Endothelial cell of umbilical vein (primary cell): ENCODE data around the gene KCNQ5. TPM values are rescaled to one million over a fixed set of nuclear protein-coding genes. Genes with fewer than 3 reads are reported as not detected.

Experiments used
- BruUV-seq: library from RNA; stranded (reverse); fragments of 400-500 nt; replicated peaks from 2 replicates; lab custom pipeline; 2021; lab: Mats Ljungman, UMichigan
- CTCF ChIA-PET: fragments of 300-600, 350-600 bp; sonication (Branson Sonifier 250); formaldehyde crosslinking; loops from one replicate; lab custom pipeline; 2021; ENCODE audit warnings: antibody characterized with exemption, inconsistent platforms; lab: Charles Lee
- POLR2A ChIA-PET: fragments of 300-600, 350-600 bp; sonication (Branson Sonifier 250); formaldehyde crosslinking; loops from one replicate; lab custom pipeline; 2021; ENCODE audit warnings: antibody characterized with exemption, inconsistent platforms; lab: Charles Lee
- DNase-seq: peaks from one replicate; pipeline ENCODE4 v3.0.0-alpha.2; 2011; ENCODE audit warnings: low read depth, low spot score
- FAIRE-seq: peaks from 2 replicates; lab custom pipeline; 2011; peaks lifted over from hg19 to GRCh38; lab: Jason Lieb, UNC
- H2AFZ ChIP-seq: 2 replicates; pipeline ENCODE4 v1.6.0; 2012; ENCODE audit warnings: low read depth, low read length, control low read depth, inconsistent platforms
- H3K27ac ChIP-seq: 2 replicates; pipeline ENCODE4 v1.5.1; 2011; ENCODE audit warnings: low read depth, mild to moderate bottlenecking, control low read depth, low read length, moderate library complexity; ENCODE audit not compliant: insufficient read depth
- H3K27me3 ChIP-seq, 2 experiments: 2 replicates each; pipeline versions ENCODE4 v1.6.0 to v1.6.1; 2011; ENCODE audit warnings: low read length in 2 of 2, mixed read lengths in 1 of 2; ENCODE audit not compliant: control insufficient read depth in 2 of 2, insufficient read depth in 2 of 2
- H3K36me3 ChIP-seq, 2 experiments: 2 replicates in 1 of 2; 3 replicates in 1 of 2; pipeline ENCODE4 v1.5.1; 2011; ENCODE audit warnings: low read length in 2 of 2, mild to moderate bottlenecking in 1 of 2, moderate library complexity in 1 of 2; ENCODE audit not compliant: control insufficient read depth in 2 of 2, insufficient read depth in 2 of 2; ENCODE audit errors: extremely low read depth in 1 of 2
- H3K4me1 ChIP-seq: 3 replicates; pipeline ENCODE4 v1.5.1; 2011; ENCODE audit warnings: mild to moderate bottlenecking, low read length; ENCODE audit not compliant: control insufficient read depth, insufficient read depth; ENCODE audit errors: extremely low read depth
- H3K4me2 ChIP-seq: 2 replicates; pipeline ENCODE4 v1.6.1; 2011; ENCODE audit warnings: low read length, control low read depth, mixed read lengths; ENCODE audit not compliant: insufficient read depth
- H3K4me3 ChIP-seq, 3 experiments: fragments of 200-600 bp in 1 of 3; sonication (generic), shearing (Covaris generic) in 1 of 3; replicated peaks in 1 of 3; 2 replicates each; pipeline ENCODE4 v1.5.1; 2011 to 2016; ENCODE audit warnings: control low read depth in 3 of 3, low read length in 3 of 3, mild to moderate bottlenecking in 2 of 3, inconsistent platforms in 1 of 3, low read depth in 1 of 3, moderate library complexity in 1 of 3; ENCODE audit not compliant: insufficient read depth in 1 of 3
- H3K79me2 ChIP-seq: 2 replicates; pipeline ENCODE4 v1.6.0; 2012; ENCODE audit warnings: low read length, inconsistent platforms; ENCODE audit not compliant: control insufficient read depth, insufficient read depth
- H3K9ac ChIP-seq: replicated peaks from 2 replicates; pipeline ENCODE3; 2011; ENCODE audit warnings: low read length, control low read depth; ENCODE audit not compliant: insufficient read depth; ENCODE audit errors: extremely low read depth
- H3K9me1 ChIP-seq: replicated peaks from 3 replicates; pipeline ENCODE4 v1.6.0; 2011; ENCODE audit warnings: mild to moderate bottlenecking, low read length; ENCODE audit not compliant: control insufficient read depth, insufficient read depth; ENCODE audit errors: extremely low read depth
- H3K9me3 ChIP-seq: replicated peaks from 2 replicates; pipeline ENCODE4 v1.5.1; 2012; ENCODE audit warnings: low read length, inconsistent platforms; ENCODE audit not compliant: control insufficient read depth, insufficient read depth
- H4K20me1 ChIP-seq: replicated peaks from 2 replicates; pipeline ENCODE3; 2011; ENCODE audit warnings: mild to moderate bottlenecking, low read length; ENCODE audit not compliant: control insufficient read depth, insufficient read depth; ENCODE audit errors: extremely low read depth
- CTCF ChIP-seq, 2 donors: IDR thresholded peaks; 1 replicate in 1 of 2; 2 replicates in 1 of 2; pipeline ENCODE4 v1.5.1; 2011; ENCODE audit warnings: low read length in 2 of 2, mild to moderate bottlenecking in 2 of 2, moderate library complexity in 2 of 2, control low read depth in 1 of 2, inconsistent platforms in 1 of 2, low read depth in 1 of 2; ENCODE audit not compliant: insufficient read depth in 1 of 2; ENCODE audit errors: extremely low read depth in 1 of 2
- EZH2 ChIP-seq: IDR thresholded peaks from 2 replicates; pipeline ENCODE4 v1.6.1; 2012; ENCODE audit warnings: borderline replicate concordance, low read depth, mild to moderate bottlenecking, moderate library complexity, low read length, inconsistent platforms; ENCODE audit not compliant: severe bottlenecking
- FOS ChIP-seq: IDR thresholded peaks from 2 replicates; pipeline ENCODE4 v1.6.1; 2011; ENCODE audit warnings: mild to moderate bottlenecking, low read length, moderate library complexity, borderline replicate concordance; ENCODE audit not compliant: insufficient read depth
- GATA2 ChIP-seq: IDR thresholded peaks from 2 replicates; pipeline ENCODE4 v1.7.0; 2011; ENCODE audit warnings: low read depth, mild to moderate bottlenecking, moderate library complexity, mixed read lengths, low read length; ENCODE audit not compliant: insufficient read length, insufficient read depth
- JUN ChIP-seq: IDR thresholded peaks from 2 replicates; pipeline ENCODE4 v1.6.1; 2011; ENCODE audit warnings: borderline replicate concordance, low read depth; ENCODE audit not compliant: insufficient read length, insufficient read depth
- MAX ChIP-seq: IDR thresholded peaks from 2 replicates; pipeline ENCODE4 v1.6.1; 2011; ENCODE audit not compliant: insufficient read depth, insufficient read length
- MYC ChIP-seq: IDR thresholded peaks from one replicate; pipeline ENCODE4 v1.6.1; 2011; ENCODE audit warnings: mild to moderate bottlenecking, low read depth, low read length
- POLR2A ChIP-seq: IDR thresholded peaks from 2 replicates; pipeline ENCODE4 v1.6.1; 2012; ENCODE audit warnings: low read depth, mild to moderate bottlenecking, control low read depth, low read length
- POLR2AphosphoS5 ChIP-seq: IDR thresholded peaks from 2 replicates; pipeline ENCODE4 v1.6.1; 2012; ENCODE audit warnings: low read depth, mild to moderate bottlenecking, control low read depth, low read length, moderate library complexity; ENCODE audit not compliant: insufficient read depth
- dilution Hi-C: fragments of 300-500 bp; cut with MboI; formaldehyde crosslinking; loops from one replicate; pipeline ENCODE4 v1.15.0; 2019; ENCODE audit warnings: low sequenced_read_pairs; ENCODE audit not compliant: extremely low pct_ligation_motif_present
- intact Hi-C: fragments of 100-400 bp; cut with micrococcal nuclease; formaldehyde crosslinking; loops from one replicate; pipeline ENCODE4 v1.10.0; 2022
- polyA plus RNA-seq, 4 experiments: library from polyadenylated mRNA; depleted of rRNA in 3 of 4; stranded (reverse) in 3 of 4; unstranded in 1 of 4; fragments of >200 nt; gene quantifications; 2 replicates each; pipeline versions ENCODE4 v1.2.1 to v1.2.3, GENCODE V29; 2011 to 2012; ENCODE audit warnings: missing spikeins in 1 of 4
- total RNA-seq: library from RNA; stranded (reverse); gene quantifications from 2 replicates; pipeline ENCODE4 v1.2.3, GENCODE V29; 2021

Gene KCNQ5
- total and polyA plus RNA-seq, 2 donors (not counting 3 experiments of a cell fraction or from before 2014, with no cell fraction given): 0.22 TPM; not detected in 1

- Histone ChIP-seq H3K9ac (no peak overlapping the region), H3K27ac (no peak overlapping the region), H4K20me1 (no peaks in the 10 kb centered on the region), H3K9me1 (no peaks in the 10 kb centered on the region), H3K79me2 (no peaks in the 10 kb centered on the region), H3K27me3 (no peaks in the 10 kb centered on the region), H3K4me3 (no peak overlapping the region), H3K4me1 (no peaks in the 10 kb centered on the region), H3K4me2 (no peak overlapping the region), H3K36me3 (no peaks in the 10 kb centered on the region), H2AFZ (no peak overlapping the region), H3K9me3 (no peaks in the 10 kb centered on the region)
- intact Hi-C loops: no loop called here
- POLR2A ChIA-PET: no interaction called here
- TF ChIP-seq POLR2AphosphoS5: no peak
- TF ChIP-seq GATA2: no peak
- no peak for TF ChIP-seq CTCF (IDR thresholded peaks at IDR 0.05; ENCODE audit: extremely low read depth in 1 of 2, insufficient read depth in 1 of 2, low read depth in 1 of 2, low read length in 2 of 2)
- no peak for TF ChIP-seq MYC
- no peak for TF ChIP-seq JUN
- no peak for TF ChIP-seq MAX
- TF ChIP-seq POLR2A: no peak
- no peak for TF ChIP-seq EZH2
- no peak for TF ChIP-seq FOS
- CTCF ChIA-PET: interaction anchor here (1.3 kb wide), 1 partner anchor 19 kb away, joined by 3 read pairs; no protein-coding TSS in a partner anchor
- no peak for FAIRE-seq
- no TSS peak for BruUV-seq
- no peak for DNase-seq
- dilution Hi-C loops: no loop called here
Observed at GRCh38 chr6:72822023-72822422, 200.2 kb downstream of the KCNQ5 start.
